Right lobe of liver (tissue), 6 donors: ENCODE data around the gene ENTR1. TPM values are rescaled to one million over a fixed set of nuclear protein-coding genes. Genes with fewer than 3 reads are reported as not detected.

Source experiments
- ATAC-seq, 4 donors: fragments of 200-7000 bp; cut with Tn5 transposase; one replicate each; pipeline ENCODE4 v1.9.1; 2020; ENCODE audit warnings: mild to moderate bottlenecking in 4 of 4, moderate library complexity in 4 of 4
- DNase-seq, 3 donors: peaks; one replicate each; pipeline ENCODE4 v3.0.0-alpha.2; 2020
- H3K27ac ChIP-seq, 3 donors: fragments of 200-600 bp; one replicate each; pipeline ENCODE4 v1.8.0; 2022
- H3K27me3 ChIP-seq, 2 donors: fragments of 200-600 bp; one replicate each; pipeline ENCODE4 v1.8.0; 2022
- H3K36me3 ChIP-seq, 4 donors: fragments of 200-600 bp; sonication (generic) in 1 of 4; one replicate each; pipeline versions ENCODE4 v1.5.1 to v1.8.0; 2017 to 2022; ENCODE audit warnings: control low read depth in 1 of 4
- H3K4me1 ChIP-seq, 4 donors: fragments of 200-600 bp; sonication (generic) in 1 of 4; one replicate each; pipeline versions ENCODE4 v1.5.1 to v1.8.0; 2017 to 2022; ENCODE audit warnings: control low read depth in 1 of 4
- H3K4me3 ChIP-seq, 3 donors: fragments of 200-600 bp; one replicate each; pipeline ENCODE4 v1.8.0; 2022
- H3K9me3 ChIP-seq, 4 donors: fragments of 200-600 bp; sonication (generic) in 1 of 4; one replicate each; pipeline versions ENCODE4 v1.5.1 to v1.8.0; 2017 to 2022; ENCODE audit warnings: control low read depth in 1 of 4
- POLR2A ChIP-seq: fragments of 450-650 bp; IDR thresholded peaks from one replicate; pipeline ENCODE4 v1.6.1; 2017; ENCODE audit warnings: antibody characterized with exemption, mild to moderate bottlenecking
- WGBS: methylation state at CpG from one replicate; pipeline ENCODE4 v1.1.6; 2018; ENCODE audit warnings: low coverage, low lambda C conversion rate; ENCODE audit not compliant: insufficient coverage; ENCODE audit errors: missing lambda C conversion rate; 5-methylcytosine and 5-hydroxymethylcytosine counted together
- intact Hi-C, 2 donors: fragments of 100-400 bp; cut with DNase I; formaldehyde crosslinking; loops; one replicate each; pipeline versions ENCODE4 v1.11.2 to v1.14.1; 2022
- total RNA-seq, 6 experiments: library from RNA; depleted of rRNA in 2 of 6; stranded (reverse); fragments of >200 nt in 2 of 6; fragmentation: NEBNext Ultra II Directional in 3 of 6; extraction: Animal tissue kit (Norgen Biotek cat#: 25700) in 3 of 6; gene quantifications; one replicate each; pipeline versions ENCODE4 v1.1.0 to v1.2.4, GENCODE V29; 2016 to 2023
- TF ChIP-seq, protein P1 (sequence below), 4 donors: fragments of 200-600 bp in 3 of 4; fragments of 450-650 bp in 1 of 4; IDR thresholded peaks; one replicate each; pipeline versions ENCODE4 v1.5.1 to v1.8.0; 2016 to 2022; ENCODE audit warnings: antibody characterized with exemption in 4 of 4, mild to moderate bottlenecking in 2 of 4
- donor health status: DM: no; HTN: yes; CAD: no.
- donor health status: DM: no; HTN: no; CAD: no.
- donor health status: DM: no; HTN: no; CAD: no.
- donor health status: DM: no; HTN: yes; CAD: no.
- donor health status: DM: no; HTN: yes; CAD: no.

The ENTR1 gene
- total RNA-seq, 6 experiments from 2014 or later = 27.9 to 53.5 (median 35.4) TPM

DNA sequence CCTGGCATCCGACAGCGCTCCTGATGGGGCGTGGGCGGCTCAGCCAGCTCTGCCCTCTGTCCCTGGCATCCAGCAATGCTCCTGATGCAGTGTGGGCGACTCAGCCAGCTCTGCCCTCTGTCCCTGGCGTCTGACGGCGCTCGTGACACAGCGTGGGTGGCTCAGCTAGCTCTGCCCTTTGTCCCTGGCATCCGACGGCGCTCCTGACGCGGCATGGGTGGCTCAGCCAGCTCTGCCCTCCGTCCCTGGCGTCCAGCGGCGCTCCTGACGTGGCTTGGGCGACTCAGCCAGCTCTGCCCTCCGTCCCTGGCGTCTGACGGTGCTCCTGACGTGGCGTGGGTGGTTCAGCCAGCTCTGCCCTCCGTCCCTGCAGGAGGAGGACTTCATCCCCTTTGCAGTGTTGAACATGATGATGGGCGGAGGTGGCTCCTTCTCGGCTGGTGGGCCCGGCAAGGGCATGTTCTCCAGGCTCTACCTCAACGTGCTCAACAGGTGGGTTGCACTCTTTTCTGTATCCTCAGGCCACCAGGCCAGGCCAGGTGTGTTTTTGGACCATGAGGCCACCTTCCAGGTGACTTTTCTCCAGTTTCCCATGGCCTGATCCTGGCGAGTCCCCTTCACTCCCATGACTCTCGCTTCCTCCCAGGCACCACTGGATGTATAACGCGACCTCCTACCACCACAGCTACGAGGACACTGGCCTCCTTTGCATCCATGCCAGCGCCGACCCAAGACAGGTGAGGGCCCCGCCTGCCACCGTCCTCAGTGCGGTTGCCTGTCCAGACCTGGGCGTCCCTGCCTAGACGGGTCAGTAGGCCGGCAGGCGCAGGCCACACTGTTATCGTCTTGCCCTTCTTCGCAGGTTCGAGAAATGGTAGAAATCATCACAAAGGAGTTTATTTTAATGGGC is 8.0 kb upstream of the ENTR1 start:
- 91% methylated on average over 8 of the region's 48 CpGs for WGBS
- TF ChIP-seq, protein P1, sequence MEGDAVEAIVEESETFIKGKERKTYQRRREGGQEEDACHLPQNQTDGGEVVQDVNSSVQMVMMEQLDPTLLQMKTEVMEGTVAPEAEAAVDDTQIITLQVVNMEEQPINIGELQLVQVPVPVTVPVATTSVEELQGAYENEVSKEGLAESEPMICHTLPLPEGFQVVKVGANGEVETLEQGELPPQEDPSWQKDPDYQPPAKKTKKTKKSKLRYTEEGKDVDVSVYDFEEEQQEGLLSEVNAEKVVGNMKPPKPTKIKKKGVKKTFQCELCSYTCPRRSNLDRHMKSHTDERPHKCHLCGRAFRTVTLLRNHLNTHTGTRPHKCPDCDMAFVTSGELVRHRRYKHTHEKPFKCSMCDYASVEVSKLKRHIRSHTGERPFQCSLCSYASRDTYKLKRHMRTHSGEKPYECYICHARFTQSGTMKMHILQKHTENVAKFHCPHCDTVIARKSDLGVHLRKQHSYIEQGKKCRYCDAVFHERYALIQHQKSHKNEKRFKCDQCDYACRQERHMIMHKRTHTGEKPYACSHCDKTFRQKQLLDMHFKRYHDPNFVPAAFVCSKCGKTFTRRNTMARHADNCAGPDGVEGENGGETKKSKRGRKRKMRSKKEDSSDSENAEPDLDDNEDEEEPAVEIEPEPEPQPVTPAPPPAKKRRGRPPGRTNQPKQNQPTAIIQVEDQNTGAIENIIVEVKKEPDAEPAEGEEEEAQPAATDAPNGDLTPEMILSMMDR (IDR thresholded peaks at IDR 0.05) = no peak
- TF ChIP-seq POLR2A = peak; percentile 40
- no peak overlapping the region for H3K4me3 ChIP-seq
- ATAC-seq (peak; percentile 92 to 96 (median 92)), DNase-seq (peak; percentile 94 to 96 (median 95))
- no peaks in the 10 kb centered on the region for H3K27me3 ChIP-seq
- intact Hi-C loops = no loop called here
- peaks cover 5 to 87% (median 46%) of the 10 kb centered on the region in 4 donors for H3K36me3 ChIP-seq
- no peaks in the 10 kb centered on the region for H3K9me3 ChIP-seq
- H3K27ac ChIP-seq = peak overlapping the region; percentile 21 to 91 (median 71)
- H3K4me1 ChIP-seq = peaks cover 0 to 8% (median 2%) of the 10 kb centered on the region in 4 donors

DNA sequence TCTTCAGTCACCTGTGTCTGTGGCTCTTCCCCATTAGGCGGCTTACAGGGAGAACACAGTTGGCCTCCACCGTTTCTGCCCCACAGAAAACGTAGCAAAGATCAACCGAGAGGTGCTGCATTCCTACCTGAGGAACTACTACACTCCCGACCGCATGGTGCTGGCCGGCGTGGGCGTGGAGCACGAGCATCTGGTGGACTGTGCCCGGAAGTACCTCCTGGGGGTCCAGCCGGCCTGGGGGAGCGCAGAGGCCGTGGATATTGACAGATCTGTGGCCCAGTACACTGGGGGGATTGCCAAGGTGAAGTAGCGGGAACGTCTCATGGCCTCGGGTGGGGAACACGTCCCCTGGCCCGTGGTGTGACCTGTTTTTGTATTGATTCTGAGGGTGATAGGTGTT is 6.5 kb upstream of the ENTR1 start:
- 79% methylated on average over 4 of the region's 19 CpGs for WGBS
- peaks cover 5 to 86% (median 43%) of the 10 kb centered on the region in 4 donors for H3K36me3 ChIP-seq
- H3K9me3 ChIP-seq = no peaks in the 10 kb centered on the region

DNA sequence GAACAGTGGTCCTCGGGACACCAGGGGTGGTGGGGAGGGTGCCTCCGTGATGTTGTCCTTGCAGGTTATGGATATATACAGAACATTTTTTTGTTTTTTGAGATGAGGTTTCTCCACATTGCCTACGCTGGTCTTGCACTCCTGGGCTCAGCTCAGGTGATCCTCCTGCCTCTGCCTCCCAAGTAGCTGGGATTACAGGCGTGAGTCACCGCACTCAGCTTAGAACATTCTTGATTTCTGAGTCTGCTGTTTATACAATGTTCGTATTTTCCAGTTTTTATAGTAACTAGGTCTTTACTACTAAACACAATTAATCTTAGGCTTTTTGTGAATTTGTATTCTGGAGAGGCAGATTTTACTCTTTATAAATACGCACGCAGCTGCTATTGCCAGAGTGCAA is 6.0 kb upstream of the ENTR1 start:
- intact Hi-C loops = no loop called here
- Histone ChIP-seq H3K4me1 (peaks cover 0 to 13% (median 5%) of the 10 kb centered on the region in 4 donors), H3K9me3 (no peaks in the 10 kb centered on the region), H3K27me3 (no peaks in the 10 kb centered on the region), H3K36me3 (peaks cover 5 to 82% (median 40%) of the 10 kb centered on the region in 4 donors), H3K27ac (no peak overlapping the region), H3K4me3 (no peak overlapping the region)
- 92% methylated on average over 8 of the region's 8 CpGs for WGBS
- ATAC-seq (no peak), DNase-seq (no peak)
- TF ChIP-seq, protein P1 (IDR thresholded peaks at IDR 0.05) = no peak

More for the DNA sequence above, 6.5 kb upstream of the ENTR1 start:
- TF ChIP-seq, protein P1 (IDR thresholded peaks at IDR 0.05) = no peak
- no peak for TF ChIP-seq POLR2A
- H3K4me3 ChIP-seq = no peak overlapping the region
- peaks cover 0 to 8% (median 2%) of the 10 kb centered on the region in 4 donors for H3K4me1 ChIP-seq
- intact Hi-C loops = no loop called here
- H3K27ac ChIP-seq = peak overlapping the region in 1 of 3 donors; percentile 70
- H3K27me3 ChIP-seq = no peaks in the 10 kb centered on the region
- DNase-seq (no peak), ATAC-seq (no peak)

DNA sequence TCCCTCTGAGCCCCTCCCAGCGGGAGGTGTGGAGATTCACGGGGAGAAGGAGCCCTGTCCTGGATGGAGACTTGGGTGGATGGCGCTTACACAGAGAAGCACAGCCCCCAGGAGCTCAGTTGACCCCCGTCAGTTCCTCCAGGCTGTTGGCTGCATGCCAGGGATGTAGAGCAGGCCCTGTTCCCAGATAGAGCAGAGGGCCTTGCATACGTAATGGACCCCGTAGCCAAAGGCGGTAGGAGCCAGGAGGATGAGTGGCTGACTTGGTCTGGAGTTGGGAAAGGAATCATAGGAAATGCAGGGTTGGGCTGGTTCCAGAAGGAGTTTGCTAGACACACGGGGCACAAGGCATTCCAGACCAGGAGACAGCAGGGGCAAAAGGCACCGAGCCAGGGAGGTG is 2.5 kb upstream of the ENTR1 start:
- no peak for ATAC-seq
- H3K27me3 ChIP-seq = no peaks in the 10 kb centered on the region
- TF ChIP-seq, protein P1 (IDR thresholded peaks at IDR 0.05) = no peak
- no peak for TF ChIP-seq POLR2A
- no peaks in the 10 kb centered on the region for H3K9me3 ChIP-seq
- WGBS = 73% methylated on average over 9 of the region's 9 CpGs
- DNase-seq = no peak
- peaks cover 5 to 50% (median 25%) of the 10 kb centered on the region in 4 donors for H3K36me3 ChIP-seq
- H3K4me3 ChIP-seq = no peak overlapping the region
- peaks cover 0 to 23% (median 12%) of the 10 kb centered on the region in 4 donors for H3K4me1 ChIP-seq
- intact Hi-C loops = no loop called here
- H3K27ac ChIP-seq = no peak overlapping the region
